Gastroesophageal sphincter (tissue), 3 donors: ENCODE results near the gene STMN3.

ENCODE experiments used
- CTCF ChIP-seq, 4 experiments: fragments of 200-600 bp in 2 of 4; fragments of 450-650 bp in 2 of 4; sonication (generic) in 1 of 4; IDR thresholded peaks; one replicate each; pipeline ENCODE4 v1.5.1; 2017 to 2019; ENCODE audit warnings: antibody characterized with exemption in 4 of 4, mild to moderate bottlenecking in 2 of 4, moderate library complexity in 2 of 4
- EP300 ChIP-seq: sonication (generic); formaldehyde crosslinking; IDR thresholded peaks from one replicate; pipeline ENCODE4 v1.6.1; 2017; ENCODE audit warnings: antibody characterized with exemption, mild to moderate bottlenecking
- POLR2AphosphoS5 ChIP-seq: sonication (generic); formaldehyde crosslinking; IDR thresholded peaks from one replicate; pipeline ENCODE4 v1.6.1; 2017; ENCODE audit warnings: antibody characterized with exemption

GRCh38 chr20:63594043-63594561 lies 59.1 kb downstream of the STMN3 start:
- TF ChIP-seq CTCF (IDR thresholded peaks at IDR 0.05) (no peak), EP300 (no peak), POLR2AphosphoS5 (no peak)
